ENCODE results near the gene B4GALT6. TPM values are rescaled to one million over a fixed set of nuclear protein-coding genes. Genes with fewer than 3 reads are reported as not detected.

Gene B4GALT6
- total and polyA plus RNA-seq, 10 of the 15 experiments (the other 5 are each of a cell fraction or from before 2014, with no cell fraction given) = 11.9 to 47.4 (median 18.0) TPM

DNA sequence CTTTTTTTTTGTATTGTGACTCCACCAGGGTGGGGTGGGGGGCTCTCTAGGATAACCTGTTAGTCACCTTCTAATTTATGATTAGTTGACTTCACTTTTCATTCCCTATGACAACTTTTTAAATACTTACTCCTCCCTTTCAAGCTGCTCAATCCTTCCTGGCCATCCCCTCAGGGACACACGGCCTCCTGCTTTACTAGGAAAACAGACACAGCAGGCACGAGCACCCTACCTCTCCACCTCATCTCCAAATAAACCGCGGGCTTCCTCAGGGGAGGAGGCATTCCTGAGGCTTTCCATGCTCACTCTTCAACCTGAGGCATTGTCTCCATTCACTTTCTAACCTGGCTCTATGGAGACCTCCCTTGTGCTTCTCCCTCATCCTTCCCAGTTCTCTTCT is 33.0 kb downstream of the B4GALT6 start:
- Histone ChIP-seq H3K4me2 (ENCODE audit: control insufficient read depth, insufficient read depth) (0 out of 2 replicates have a peak overlapping the region, but pooled peaks have one; percentile 14), H3K27me3 (replicated peaks in 1 of 2; ENCODE audit: control insufficient read depth in 2 of 2, insufficient read depth in 2 of 2, low read length in 1 of 2) (no peaks in the 10 kb centered on the region), H3K9me3 (replicated peaks; ENCODE audit: control insufficient read depth, insufficient read depth, low read length) (no peaks in the 10 kb centered on the region), H3K27ac (ENCODE audit: control insufficient read depth, insufficient read depth) (peak overlapping the region; percentile 43), H3K4me3 (no peak overlapping the region), H3K36me3 (ENCODE audit: control insufficient read depth in 2 of 2, insufficient read depth in 2 of 2, low read length in 1 of 2) (no peaks in the 10 kb centered on the region; a peak in 1 of 4 replicates), H3K79me2 (ENCODE audit: control insufficient read depth, insufficient read depth, low read length) (peaks cover 51% of the 10 kb centered on the region), H2AFZ (ENCODE audit: control insufficient read depth, low read depth, low read length) (no peak overlapping the region), H3K9ac (ENCODE audit: control insufficient read depth, insufficient read depth, low read length) (no peak overlapping the region), H3K4me1 (ENCODE audit: control insufficient read depth, insufficient read depth, low read length) (peaks cover 63% of the 10 kb centered on the region), H4K20me1 (ENCODE audit: control insufficient read depth, insufficient read depth) (no peaks in the 10 kb centered on the region)
- DNase-seq (ENCODE audit: low read depth, low spot score) (no peak), FAIRE-seq (no peak), ATAC-seq (no peak)
- in situ Hi-C loops (cut with MboI) (no loop called here), intact Hi-C loops (cut with micrococcal nuclease; ENCODE audit: unreplicated experiment) (loop anchor here (10.0 kb wide), 1 partner anchor 387 kb away; no protein-coding TSS in a partner anchor)
- SMC1A ChIA-PET (ENCODE audit: uncharacterized antibody, unreplicated experiment) = interaction anchor here (1.0 to 10.7 kb wide), 5 partner anchors 10 to 91 kb away, joined by 3 to 169 read pairs (median 7); partner anchors contain the start of gene B4GALT6
- RAD21 ChIA-PET (ENCODE audit: unreplicated experiment) = interaction anchor here (1.2 to 11.8 kb wide), 4 partner anchors 16 to 175 kb away, joined by 4 to 168 read pairs (median 12); partner anchors contain the start of gene B4GALT6
- CTCF ChIA-PET = interaction anchor here (1.6 to 10.0 kb wide), 4 partner anchors 18 to 95 kb away, joined by 3 to 135 read pairs (median 10); partner anchors contain the start of gene B4GALT6
- BruUV-seq (replicated peaks) = no TSS peak
- POLR2A ChIA-PET = interaction anchor here (0.5 to 4.3 kb wide), 7 partner anchors 10 to 1096 kb away, joined by 3 to 28 read pairs (median 4); no protein-coding TSS in a partner anchor
- 86% methylated on average over 4 of the region's 4 CpGs for whole genome bisulfite sequencing (ENCODE audit: insufficient coverage, insufficient replicate concordance, low lambda C conversion rate, missing lambda C conversion rate)
- TF ChIP-seq SMAD5 (IDR thresholded peaks at IDR 0.05; ENCODE audit: low read depth) (no peak), YBX1 (IDR thresholded peaks at IDR 0.05) (no peak), ZNF274 (IDR thresholded peaks at IDR 0.05; ENCODE audit: insufficient read depth, insufficient read length) (no peak), RBBP5 (conservative IDR thresholded peaks at IDR 0.05) (no peak), FOXK2 (IDR thresholded peaks at IDR 0.05) (no peak), SMAD1 (IDR thresholded peaks at IDR 0.05; ENCODE audit: low read depth, partially characterized antibody) (no peak), TCF3 (IDR thresholded peaks at IDR 0.05; ENCODE audit: borderline replicate concordance, insufficient read depth, low read depth, low read length) (no peak), ZBED1 (IDR thresholded peaks at IDR 0.05; ENCODE audit: borderline replicate concordance) (no peak), POLR2AphosphoS5 (IDR thresholded peaks at IDR 0.05; ENCODE audit: low read length) (0 out of 2 replicates have a peak, but pooled peaks have one; percentile 6)
